Activated naive CD4-positive, alpha-beta T cell treated with anti-CD3 and anti-CD28 coated beads for 36 hours (primary cell): ENCODE measurements around the gene PDS5B. TPM values are rescaled to one million over a fixed set of nuclear protein-coding genes. Genes with fewer than 3 reads are reported as not detected.

Source experiments
- CTCF ChIA-PET: fragments of 350-600 bp; sonication (Branson Sonifier 250); formaldehyde crosslinking; loops from one replicate; lab custom pipeline; 2021; ENCODE audit warnings: antibody characterized with exemption; lab: Charles Lee
- DNase-seq: peaks from one replicate; pipeline ENCODE4 v3.0.0-alpha.2; 2020
- H3K27ac Mint-ChIP-seq: one replicate; pipeline ENCODE4 v1.8.0; 2021; ENCODE audit warnings: mild to moderate bottlenecking, mixed read lengths
- H3K27me3 Mint-ChIP-seq: one replicate; pipeline ENCODE4 v1.8.0; 2021; ENCODE audit warnings: low read depth, mixed read lengths
- H3K36me3 Mint-ChIP-seq: one replicate; pipeline ENCODE4 v1.8.0; 2021; ENCODE audit warnings: low read depth, mixed read lengths
- H3K4me1 Mint-ChIP-seq: one replicate; pipeline ENCODE4 v1.8.0; 2021; ENCODE audit warnings: low read depth, mixed read lengths
- H3K4me3 Mint-ChIP-seq: one replicate; pipeline ENCODE4 v1.8.0; 2021; ENCODE audit warnings: mild to moderate bottlenecking, moderate library complexity, mixed read lengths
- H3K9me3 Mint-ChIP-seq: one replicate; pipeline ENCODE4 v1.8.0; 2021; ENCODE audit warnings: mixed read lengths
- intact Hi-C: fragments of 100-400 bp; cut with micrococcal nuclease; formaldehyde crosslinking; loops from one replicate; pipeline ENCODE4 v1.15.1; 2023
- total RNA-seq, 2 experiments: library from RNA; stranded (reverse); gene quantifications; one replicate each; pipeline ENCODE4 v1.2.3, GENCODE V29; 2021

Gene PDS5B, protein sequence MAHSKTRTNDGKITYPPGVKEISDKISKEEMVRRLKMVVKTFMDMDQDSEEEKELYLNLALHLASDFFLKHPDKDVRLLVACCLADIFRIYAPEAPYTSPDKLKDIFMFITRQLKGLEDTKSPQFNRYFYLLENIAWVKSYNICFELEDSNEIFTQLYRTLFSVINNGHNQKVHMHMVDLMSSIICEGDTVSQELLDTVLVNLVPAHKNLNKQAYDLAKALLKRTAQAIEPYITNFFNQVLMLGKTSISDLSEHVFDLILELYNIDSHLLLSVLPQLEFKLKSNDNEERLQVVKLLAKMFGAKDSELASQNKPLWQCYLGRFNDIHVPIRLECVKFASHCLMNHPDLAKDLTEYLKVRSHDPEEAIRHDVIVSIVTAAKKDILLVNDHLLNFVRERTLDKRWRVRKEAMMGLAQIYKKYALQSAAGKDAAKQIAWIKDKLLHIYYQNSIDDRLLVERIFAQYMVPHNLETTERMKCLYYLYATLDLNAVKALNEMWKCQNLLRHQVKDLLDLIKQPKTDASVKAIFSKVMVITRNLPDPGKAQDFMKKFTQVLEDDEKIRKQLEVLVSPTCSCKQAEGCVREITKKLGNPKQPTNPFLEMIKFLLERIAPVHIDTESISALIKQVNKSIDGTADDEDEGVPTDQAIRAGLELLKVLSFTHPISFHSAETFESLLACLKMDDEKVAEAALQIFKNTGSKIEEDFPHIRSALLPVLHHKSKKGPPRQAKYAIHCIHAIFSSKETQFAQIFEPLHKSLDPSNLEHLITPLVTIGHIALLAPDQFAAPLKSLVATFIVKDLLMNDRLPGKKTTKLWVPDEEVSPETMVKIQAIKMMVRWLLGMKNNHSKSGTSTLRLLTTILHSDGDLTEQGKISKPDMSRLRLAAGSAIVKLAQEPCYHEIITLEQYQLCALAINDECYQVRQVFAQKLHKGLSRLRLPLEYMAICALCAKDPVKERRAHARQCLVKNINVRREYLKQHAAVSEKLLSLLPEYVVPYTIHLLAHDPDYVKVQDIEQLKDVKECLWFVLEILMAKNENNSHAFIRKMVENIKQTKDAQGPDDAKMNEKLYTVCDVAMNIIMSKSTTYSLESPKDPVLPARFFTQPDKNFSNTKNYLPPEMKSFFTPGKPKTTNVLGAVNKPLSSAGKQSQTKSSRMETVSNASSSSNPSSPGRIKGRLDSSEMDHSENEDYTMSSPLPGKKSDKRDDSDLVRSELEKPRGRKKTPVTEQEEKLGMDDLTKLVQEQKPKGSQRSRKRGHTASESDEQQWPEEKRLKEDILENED (N-terminal part only)
- total RNA-seq, result 10 to 100 TPM; 48.0 to 51.6 TPM

DNA sequence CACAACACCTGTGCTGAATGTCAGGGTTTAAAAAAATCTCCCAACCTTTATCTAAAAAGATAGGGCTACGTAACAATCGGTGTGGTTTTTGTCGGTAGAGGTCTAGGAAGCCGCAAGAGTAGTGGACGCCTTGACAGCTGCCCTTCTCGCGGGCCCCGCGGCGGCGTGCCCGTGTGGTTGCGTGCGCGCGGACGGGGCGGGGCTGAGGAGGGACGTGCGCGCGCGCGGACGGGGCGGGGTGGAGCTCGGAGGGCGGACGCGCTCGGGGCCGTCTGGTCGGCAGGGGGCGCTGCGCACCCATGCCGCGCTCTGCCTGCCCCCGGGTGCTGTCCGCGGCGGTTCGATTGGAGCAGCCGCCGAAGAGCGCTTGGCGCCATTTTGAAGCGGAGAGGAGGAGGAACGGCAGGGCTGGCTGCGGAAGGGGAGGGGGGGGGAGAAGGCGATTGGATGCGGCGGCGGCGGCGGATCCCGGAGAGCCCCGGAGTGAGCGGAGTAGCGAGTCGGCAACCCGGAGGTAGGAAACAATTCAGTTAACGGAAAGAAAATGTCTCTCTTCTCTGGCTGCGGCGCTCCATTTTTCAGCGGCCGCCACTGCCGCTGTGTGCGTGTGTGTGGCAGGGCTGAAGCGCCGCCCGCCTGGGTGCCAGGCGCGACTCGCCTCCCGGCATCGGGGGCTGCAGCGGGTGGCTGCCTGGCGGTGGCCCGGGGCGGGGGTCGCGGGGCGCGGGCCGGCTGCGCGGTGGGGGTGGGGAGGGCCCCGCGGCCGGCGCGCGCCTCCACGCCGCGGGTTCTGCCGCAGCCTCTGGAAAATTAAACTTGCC, at the start of gene PDS5B:
TSS of gene PDS5B (plus strand) at position 373 of the 821 bp plus-strand sequence. CDS start 62,321 bp downstream, outside the sequence.
- Mint-ChIP-seq H3K4me3 (peak within 1 kb of the TSS; percentile 95), H3K36me3 (peaks cover 4% of the 10 kb centered on the region), H3K27me3 (no peaks in the 10 kb centered on the region), H3K4me1 (peaks cover 36% of the 10 kb centered on the region), H3K9me3 (no peaks in the 10 kb centered on the region), H3K27ac (peak within 1 kb of the TSS; percentile 91)
- CTCF ChIA-PET, result interaction anchor here (0.6 to 4.0 kb wide), 31 partner anchors 14 to 1284 kb away, joined by 3 to 38 read pairs (median 4); partner anchors contain the start of genes N4BP2L1 and N4BP2L2
- peak; percentile 95 for DNase-seq
- intact Hi-C loops, result loop anchor here (1.0 to 10.0 kb wide), 13 partner anchors 48 to 1229 kb away; partner anchors contain the start of genes BRCA2, N4BP2L1, N4BP2L2 and RFC3

DNA sequence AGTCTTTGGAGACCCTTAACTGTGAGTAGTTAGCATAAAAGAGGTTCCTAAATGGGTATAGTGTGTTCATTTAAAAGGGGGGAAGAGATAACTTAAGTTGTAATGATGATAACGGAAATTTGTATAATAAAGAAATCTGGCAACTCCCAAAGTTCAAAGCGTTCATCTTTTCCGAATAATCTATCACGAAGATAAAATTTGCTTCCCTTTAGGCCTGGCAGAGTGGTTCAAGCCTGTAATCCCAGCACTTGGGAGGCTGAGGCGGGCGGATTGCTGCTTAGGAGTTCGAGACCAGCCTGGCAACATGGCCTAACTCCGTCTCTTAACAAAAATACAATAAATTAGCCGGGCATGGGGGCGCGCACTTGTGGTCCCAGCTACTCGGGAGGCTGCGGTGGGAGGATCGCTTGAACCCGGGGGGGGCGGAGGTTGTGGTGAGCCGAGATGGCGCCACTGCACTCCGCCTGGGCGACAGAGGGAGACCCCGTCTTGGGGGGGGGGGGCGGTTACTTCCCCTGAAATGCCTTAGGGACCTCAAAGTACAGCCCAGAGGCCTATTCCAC, 48.6 kb upstream of the PDS5B start:
- Mint-ChIP-seq H3K27me3 (no peaks in the 10 kb centered on the region), H3K36me3 (peaks cover 48% of the 10 kb centered on the region), H3K27ac (peak overlapping the region; percentile 99), H3K4me3 (peak overlapping the region; percentile 97), H3K4me1 (peaks cover 47% of the 10 kb centered on the region), H3K9me3 (no peaks in the 10 kb centered on the region)
- intact Hi-C loops, result loop anchor here (1.0 to 5.0 kb wide), 13 partner anchors 49 to 1375 kb away; partner anchors contain the start of genes BRCA2, FRY, HSPH1 and N4BP2L1
- CTCF ChIA-PET, result interaction anchor here (0.8 to 4.0 kb wide), 8 partner anchors 30 to 627 kb away, joined by 3 to 14 read pairs (median 3); partner anchors contain the start of genes N4BP2L1 and PDS5B
- peak; percentile 60 for DNase-seq

DNA sequence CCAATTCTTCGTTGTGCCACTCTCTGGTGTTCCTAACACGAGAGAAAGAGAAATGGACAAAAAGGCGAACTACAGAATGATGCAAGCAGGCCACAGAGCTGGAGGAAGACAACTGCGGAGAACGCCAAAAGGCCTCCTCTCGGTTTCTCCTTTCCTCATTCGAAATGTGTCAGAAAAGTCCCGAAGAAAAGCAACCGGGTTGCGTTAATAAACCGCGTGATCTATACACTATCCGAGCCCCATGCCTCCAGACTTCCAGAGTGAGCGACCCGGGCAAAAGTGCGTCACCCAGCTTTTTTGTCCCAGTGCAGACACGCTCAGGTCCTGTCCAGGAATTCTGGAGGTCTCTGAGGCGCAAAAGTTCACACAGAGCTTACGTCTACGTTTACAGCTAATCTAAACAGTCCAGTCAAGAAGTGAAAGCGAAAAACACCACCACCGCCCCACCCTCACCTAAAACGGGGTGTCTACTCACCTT, 48.1 kb upstream of the PDS5B start:
- Mint-ChIP-seq H3K9me3 (no peaks in the 10 kb centered on the region), H3K4me3 (peak overlapping the region; percentile 97), H3K27me3 (no peaks in the 10 kb centered on the region), H3K36me3 (peaks cover 44% of the 10 kb centered on the region), H3K27ac (peak overlapping the region; percentile 99), H3K4me1 (peaks cover 43% of the 10 kb centered on the region)
- intact Hi-C loops, result loop anchor here (1.0 to 5.0 kb wide), 13 partner anchors 48 to 1376 kb away; partner anchors contain the start of genes BRCA2, FRY, HSPH1 and N4BP2L1
- DNase-seq, result no peak
- CTCF ChIA-PET, result interaction anchor here (0.8 to 4.0 kb wide), 8 partner anchors 31 to 628 kb away, joined by 3 to 14 read pairs (median 4); partner anchors contain the start of genes BRCA2, N4BP2L1, PDS5B and ZAR1L

DNA sequence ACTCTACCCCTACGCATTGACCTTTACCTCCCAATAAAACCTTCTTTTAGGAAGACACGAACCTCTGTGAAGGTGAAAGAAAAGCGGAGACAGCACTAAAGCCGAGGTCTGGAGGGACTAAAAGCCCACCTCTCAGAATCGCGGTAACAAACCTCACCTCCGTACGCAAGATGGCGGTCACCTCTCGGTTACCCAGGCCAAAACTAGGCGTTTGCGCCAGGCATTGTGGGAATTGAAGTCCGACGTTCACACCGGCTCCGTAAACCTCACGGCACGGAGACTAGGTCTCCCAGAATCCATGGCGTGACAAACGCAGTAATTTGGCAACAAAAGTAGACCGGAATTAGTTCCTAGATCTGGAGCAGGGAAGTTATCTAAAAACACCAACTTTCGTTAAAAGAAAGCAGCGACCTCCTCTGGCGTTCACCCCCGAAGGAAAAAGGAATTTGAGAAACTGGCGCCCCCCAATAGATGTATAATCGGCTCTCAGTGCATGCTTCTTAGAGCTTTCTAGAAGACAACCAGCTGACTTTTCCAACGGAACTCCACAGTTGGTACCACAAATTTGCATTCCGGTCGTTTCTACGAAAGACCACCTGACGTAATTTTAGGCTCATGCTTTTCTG, 47.5 kb upstream of the PDS5B start, which contains the start of gene N4BP2L2:
TSS of gene N4BP2L2 (minus strand) at position 175 of the 626 bp plus-strand sequence. CDS start 1,768 bp downstream, outside the sequence.
- CTCF ChIA-PET, result interaction anchor here (0.8 to 4.0 kb wide), 8 partner anchors 32 to 628 kb away, joined by 3 to 14 read pairs (median 4); partner anchors contain the start of genes BRCA2, N4BP2L1, PDS5B and ZAR1L
- DNase-seq, result peak; percentile 96
- Mint-ChIP-seq H3K27ac (peak within 1 kb of the TSS; percentile 99), H3K4me3 (peak within 1 kb of the TSS; percentile 97), H3K9me3 (no peaks in the 10 kb centered on the region), H3K27me3 (no peaks in the 10 kb centered on the region), H3K36me3 (peaks cover 38% of the 10 kb centered on the region), H3K4me1 (peaks cover 37% of the 10 kb centered on the region)
- intact Hi-C loops, result loop anchor here (1.0 to 5.0 kb wide), 13 partner anchors 48 to 1376 kb away; partner anchors contain the start of genes BRCA2, FRY, HSPH1 and N4BP2L1

DNA sequence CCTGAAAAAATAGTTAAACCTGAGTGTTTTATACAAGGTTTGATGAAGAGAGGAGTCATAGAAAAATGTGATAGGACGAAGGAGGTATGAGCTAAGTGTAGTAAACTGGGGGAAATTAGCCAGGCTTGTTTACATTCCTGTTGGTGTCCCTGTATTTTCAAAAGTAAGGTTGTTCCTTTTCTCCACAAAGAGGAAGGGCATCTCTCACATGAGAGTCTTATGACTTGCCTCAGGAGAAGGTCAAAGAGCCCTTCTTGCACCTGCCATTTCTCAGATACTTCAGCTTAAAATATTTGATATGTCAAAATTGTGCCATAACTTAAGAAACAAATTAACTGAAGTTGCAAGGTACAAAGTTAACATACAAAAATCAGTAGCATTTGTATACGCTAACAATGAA, 44.0 kb upstream of the PDS5B start:
- Mint-ChIP-seq H3K27ac (no peak overlapping the region), H3K4me1 (peaks cover 10% of the 10 kb centered on the region), H3K9me3 (no peaks in the 10 kb centered on the region), H3K4me3 (no peak overlapping the region), H3K27me3 (peaks cover 3% of the 10 kb centered on the region), H3K36me3 (peaks cover 11% of the 10 kb centered on the region)
- no peak for DNase-seq
- intact Hi-C loops, result no loop called here
- CTCF ChIA-PET, result no interaction called here

DNA sequence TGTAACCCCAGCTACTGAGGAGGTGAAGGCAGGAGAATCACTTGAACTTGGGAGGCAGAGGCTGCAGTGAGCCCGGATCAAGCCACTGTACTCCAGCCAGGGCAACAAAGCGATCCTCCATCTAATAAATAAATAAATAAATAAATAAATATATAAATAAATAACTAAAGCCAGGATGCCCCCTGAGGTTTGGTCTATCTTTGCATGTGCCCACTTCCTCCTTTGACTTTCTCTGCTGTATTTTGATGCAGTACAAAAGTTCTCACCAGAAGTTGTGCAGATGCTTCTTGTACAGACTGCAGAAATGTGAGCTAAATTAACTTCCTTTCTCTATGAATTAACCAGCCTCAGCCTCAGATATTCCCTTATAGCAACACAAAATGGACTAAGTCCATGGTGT, 41.2 kb upstream of the PDS5B start:
- Mint-ChIP-seq H3K27me3 (peaks cover 3% of the 10 kb centered on the region), H3K9me3 (no peaks in the 10 kb centered on the region), H3K36me3 (no peaks in the 10 kb centered on the region), H3K4me3 (no peak overlapping the region), H3K27ac (no peak overlapping the region), H3K4me1 (no peaks in the 10 kb centered on the region)
- intact Hi-C loops, result no loop called here
- CTCF ChIA-PET, result no interaction called here
- DNase-seq, result no peak

DNA sequence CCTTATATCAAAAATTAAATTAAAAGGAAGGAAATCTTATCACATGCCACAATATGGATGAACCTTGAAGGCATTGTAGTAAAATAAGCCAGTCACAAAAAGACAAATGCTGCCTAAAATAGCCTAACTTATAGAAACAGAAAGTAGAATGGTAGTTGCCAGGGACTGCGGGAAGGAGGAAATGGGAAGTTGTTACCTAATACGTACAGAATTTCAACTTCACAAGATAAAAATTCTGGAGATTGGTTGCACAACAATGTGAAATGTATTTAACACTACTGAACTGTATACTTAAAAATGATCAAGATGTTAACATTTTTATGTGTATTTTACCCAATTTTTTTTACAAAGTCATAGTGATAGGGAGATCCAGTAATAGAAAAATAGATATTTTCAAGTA, 37.4 kb upstream of the PDS5B start:
- H3K27ac Mint-ChIP-seq, result no peak overlapping the region
- H3K4me3 Mint-ChIP-seq, result no peak overlapping the region
- H3K9me3 Mint-ChIP-seq, result no peaks in the 10 kb centered on the region
- DNase-seq, result no peak
- intact Hi-C loops, result no loop called here
- H3K4me1 Mint-ChIP-seq, result no peaks in the 10 kb centered on the region
- peaks cover 3% of the 10 kb centered on the region for H3K27me3 Mint-ChIP-seq
- CTCF ChIA-PET, result no interaction called here
- H3K36me3 Mint-ChIP-seq, result no peaks in the 10 kb centered on the region

DNA sequence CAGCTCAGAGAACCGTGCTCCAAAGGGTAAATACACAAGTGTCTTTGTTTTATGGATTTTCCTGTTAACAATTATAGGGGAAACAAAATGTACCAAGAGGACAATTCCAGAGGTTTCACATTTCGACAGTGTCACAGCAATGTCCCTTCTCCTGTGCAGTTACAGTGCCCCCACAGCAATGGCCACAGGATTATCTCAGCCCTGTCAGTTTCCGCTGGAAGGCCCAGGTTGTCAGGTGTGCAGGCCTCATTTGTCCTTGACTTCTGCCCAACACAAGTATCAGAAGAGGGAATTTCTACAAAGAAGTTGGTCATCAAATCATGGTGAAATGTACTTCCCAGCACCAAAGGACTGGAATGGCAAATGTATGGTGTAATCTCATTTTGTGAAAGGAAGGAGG, 36.5 kb upstream of the PDS5B start:
- Mint-ChIP-seq H3K9me3 (no peaks in the 10 kb centered on the region), H3K27ac (no peak overlapping the region), H3K4me1 (no peaks in the 10 kb centered on the region), H3K4me3 (no peak overlapping the region), H3K27me3 (peaks cover 3% of the 10 kb centered on the region), H3K36me3 (no peaks in the 10 kb centered on the region)
- no peak for DNase-seq
- CTCF ChIA-PET, result no interaction called here
- intact Hi-C loops, result no loop called here

DNA sequence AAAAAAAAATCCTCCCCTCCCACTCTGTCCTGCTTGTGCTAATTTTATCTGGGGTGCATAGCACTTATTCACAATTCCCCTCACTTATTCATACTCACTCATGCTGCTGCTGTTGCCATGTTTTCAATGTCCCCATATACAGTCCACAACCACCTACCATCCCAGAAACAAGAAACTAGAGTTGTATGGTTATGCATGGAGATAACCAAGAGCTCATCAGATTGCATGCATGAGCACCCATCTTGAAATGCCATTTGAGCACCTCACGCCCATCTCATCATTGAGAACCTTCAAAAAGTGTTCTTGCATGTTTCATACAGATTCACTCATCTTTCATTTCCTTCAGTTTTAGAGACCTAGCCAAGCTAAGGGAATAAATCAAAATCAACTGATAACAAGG, 32.5 kb upstream of the PDS5B start:
- H3K27me3 Mint-ChIP-seq, result no peaks in the 10 kb centered on the region

DNA sequence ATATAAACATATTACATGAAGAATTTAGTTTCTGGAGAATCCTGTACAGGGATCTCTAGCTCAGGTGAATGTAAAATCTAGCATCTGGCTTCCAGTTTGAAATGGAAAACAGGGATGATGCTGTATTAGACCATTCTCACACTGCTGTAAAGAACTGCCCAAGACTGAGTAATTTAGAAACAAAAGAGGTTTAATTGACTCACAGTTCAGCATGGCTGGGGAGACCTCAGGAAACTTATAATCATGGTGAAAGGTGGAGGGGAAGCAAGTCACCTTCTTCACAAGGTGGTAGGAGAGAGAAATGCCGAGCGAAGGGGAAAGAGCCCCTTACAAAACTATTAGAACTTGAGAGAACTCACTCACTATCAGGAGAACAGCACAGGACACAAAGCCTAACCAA, 30.6 kb upstream of the PDS5B start:
- peaks cover 1% of the 10 kb centered on the region for H3K4me1 Mint-ChIP-seq
- H3K4me3 Mint-ChIP-seq, result no peak overlapping the region
- DNase-seq, result no peak
- no peaks in the 10 kb centered on the region for H3K36me3 Mint-ChIP-seq
- intact Hi-C loops, result no loop called here
- no peaks in the 10 kb centered on the region for H3K27me3 Mint-ChIP-seq
- H3K27ac Mint-ChIP-seq, result no peak overlapping the region
- CTCF ChIA-PET, result interaction anchor here (1.1 kb wide), 1 partner anchor 68 kb away, joined by 3 read pairs; no protein-coding TSS in a partner anchor
- peaks cover 2% of the 10 kb centered on the region for H3K9me3 Mint-ChIP-seq

More for the DNA sequence above, 32.5 kb upstream of the PDS5B start:
- CTCF ChIA-PET, result no interaction called here
- Mint-ChIP-seq H3K4me3 (no peak overlapping the region), H3K9me3 (no peaks in the 10 kb centered on the region), H3K36me3 (no peaks in the 10 kb centered on the region), H3K4me1 (peaks cover 1% of the 10 kb centered on the region), H3K27ac (no peak overlapping the region)
- DNase-seq, result no peak
- intact Hi-C loops, result no loop called here
